Endodermal cell (in vitro differentiated cells): ENCODE data around the gene ARHGAP22. TPM values are rescaled to one million over a fixed set of nuclear protein-coding genes. Genes with fewer than 3 reads are reported as not detected.

Source experiments
- DNase-seq: peaks from one replicate; pipeline ENCODE4 v3.0.0-alpha.2; 2017
- H3K27ac ChIP-seq: 2 replicates; pipeline ENCODE4 v1.5.1; 2013; ENCODE audit warnings: mild to moderate bottlenecking, low read depth, low read length, moderate library complexity
- H3K27me3 ChIP-seq: 2 replicates; pipeline ENCODE4 v1.6.1; 2013; ENCODE audit warnings: mild to moderate bottlenecking, low read length, moderate library complexity; ENCODE audit not compliant: insufficient read depth, control insufficient read depth, poor library complexity, severe bottlenecking
- H3K36me3 ChIP-seq: 2 replicates; pipeline ENCODE4 v1.7.0; 2013; ENCODE audit warnings: mild to moderate bottlenecking, low read length, moderate library complexity; ENCODE audit not compliant: control insufficient read depth, insufficient read depth
- H3K4me1 ChIP-seq: one replicate; pipeline ENCODE4 v1.7.0; 2013; ENCODE audit warnings: low read length; ENCODE audit not compliant: control insufficient read depth, insufficient read depth
- H3K4me3 ChIP-seq: 2 replicates; pipeline ENCODE4 v1.5.1; 2013; ENCODE audit warnings: mild to moderate bottlenecking, low read length, moderate library complexity
- H3K9ac ChIP-seq: 2 replicates; pipeline ENCODE4 v1.6.1; 2013; ENCODE audit warnings: mild to moderate bottlenecking, low read length, moderate library complexity; ENCODE audit not compliant: poor library complexity, severe bottlenecking; ENCODE audit errors: extremely low read depth
- H3K9me3 ChIP-seq: 2 replicates; pipeline ENCODE4 v1.6.1; 2013; ENCODE audit warnings: mild to moderate bottlenecking, low read length, moderate library complexity; ENCODE audit not compliant: control insufficient read depth
- H3K27ac Mint-ChIP-seq: 2 replicates; pipeline ENCODE4 v1.8.0; 2020; ENCODE audit warnings: mixed read lengths
- H3K27me3 Mint-ChIP-seq: 2 replicates; pipeline ENCODE4 v1.8.0; 2021; ENCODE audit warnings: mild to moderate bottlenecking, mixed read lengths; ENCODE audit not compliant: insufficient read depth
- H3K36me3 Mint-ChIP-seq: 2 replicates; pipeline ENCODE4 v1.8.0; 2020; ENCODE audit warnings: low read depth, mixed read lengths
- H3K4me1 Mint-ChIP-seq: 2 replicates; pipeline ENCODE4 v1.8.0; 2020; ENCODE audit warnings: mixed read lengths
- H3K4me3 Mint-ChIP-seq: 2 replicates; pipeline ENCODE4 v1.8.0; 2020; ENCODE audit warnings: mild to moderate bottlenecking, moderate library complexity, mixed read lengths
- H3K9me3 Mint-ChIP-seq: 2 replicates; pipeline ENCODE4 v1.8.0; 2020; ENCODE audit warnings: mild to moderate bottlenecking, mixed read lengths
- CTCF ChIP-seq: fragments of 200-600 bp; sonication (generic); conservative IDR thresholded peaks from 2 replicates; pipeline ENCODE4 v1.5.0; 2021; ENCODE audit warnings: antibody characterized with exemption, mild to moderate bottlenecking
- WGBS, 2 experiments: methylation state at CpG; one replicate each; pipeline versions ENCODE4 v1.1.5 to v1.1.7; 2013; ENCODE audit warnings: missing lambda C conversion rate in 2 of 2, mixed read lengths in 1 of 2; ENCODE audit not compliant: insufficient coverage in 1 of 2, insufficient read length in 1 of 2; 5-methylcytosine and 5-hydroxymethylcytosine counted together
- total RNA-seq, 2 donors: library from RNA; stranded (reverse); fragmentation: NEBNext Ultra II Directional in 1 of 2; extraction: Animal tissue kit (Norgen Biotek cat#: 25700) in 1 of 2; gene quantifications; 2 replicates in 1 of 2; 3 replicates in 1 of 2; pipeline ENCODE4 v1.2.1, GENCODE V29; 2021

Gene ARHGAP22
- total RNA-seq, 2 donors from 2014 or later, result 10.3 to 14.1 TPM

- H3K27ac ChIP-seq, result no peak overlapping the region
- no peak for DNase-seq
- Mint-ChIP-seq H3K36me3 (peaks cover 5% of the 10 kb centered on the region), H3K27ac (no peak overlapping the region), H3K4me3 (no peak overlapping the region), H3K4me1 (peaks cover 40% of the 10 kb centered on the region), H3K9me3 (no peaks in the 10 kb centered on the region), H3K27me3 (no peaks in the 10 kb centered on the region)
- no peaks in the 10 kb centered on the region for H3K36me3 ChIP-seq
- no peak overlapping the region for H3K9ac ChIP-seq
- H3K9me3 ChIP-seq, result no peaks in the 10 kb centered on the region
- H3K4me3 ChIP-seq, result peak overlapping the region; percentile 61
- no CpG with 5 or more reads among the region's 1 CpG for WGBS, 2 experiments
- no peak for TF ChIP-seq CTCF
- peaks cover 31% of the 10 kb centered on the region for H3K4me1 ChIP-seq
- no peaks in the 10 kb centered on the region for H3K27me3 ChIP-seq
Measured at GRCh38 chr10:48400850-48401220, 204.0 kb downstream of the ARHGAP22 start.

GRCh38 chr10:48400129-48400849, 204.6 kb downstream of the ARHGAP22 start:
- H3K4me3 ChIP-seq, result peak overlapping the region; percentile 61
- no peak overlapping the region for H3K27ac ChIP-seq
- no peaks in the 10 kb centered on the region for H3K9me3 ChIP-seq
- no peaks in the 10 kb centered on the region for H3K27me3 Mint-ChIP-seq
- no peak for DNase-seq
- H3K4me3 Mint-ChIP-seq, result peak overlapping the region; percentile 17
- H3K36me3 ChIP-seq, result no peaks in the 10 kb centered on the region
- H3K4me1 ChIP-seq, result peaks cover 31% of the 10 kb centered on the region
- no peaks in the 10 kb centered on the region for H3K9me3 Mint-ChIP-seq
- no peaks in the 10 kb centered on the region for H3K27me3 ChIP-seq
- no peak overlapping the region for H3K9ac ChIP-seq
- TF ChIP-seq CTCF, result no peak
- 67 to 78% methylated on average over 2 to 3 of the region's 3 CpGs for WGBS, 2 experiments
- peaks cover 5% of the 10 kb centered on the region for H3K36me3 Mint-ChIP-seq
- peaks cover 38% of the 10 kb centered on the region for H3K4me1 Mint-ChIP-seq
- peak overlapping the region; percentile 91 for H3K27ac Mint-ChIP-seq

GRCh38 chr10:48399551-48399950, 205.3 kb downstream of the ARHGAP22 start:
- H3K27ac Mint-ChIP-seq, result peak overlapping the region; percentile 91
- no peaks in the 10 kb centered on the region for H3K9me3 Mint-ChIP-seq
- Histone ChIP-seq H3K9ac (peak overlapping the region; percentile 45), H3K27ac (peak overlapping the region; percentile 71), H3K4me1 (peaks cover 31% of the 10 kb centered on the region), H3K27me3 (no peaks in the 10 kb centered on the region), H3K4me3 (peak overlapping the region; percentile 61), H3K9me3 (no peaks in the 10 kb centered on the region), H3K36me3 (no peaks in the 10 kb centered on the region)
- H3K4me1 Mint-ChIP-seq, result peaks cover 38% of the 10 kb centered on the region
- 40% methylated on average over 1 of the region's 1 CpG; no CpG with 5 or more reads in 1 of the 2 experiments for WGBS, 2 experiments
- peaks cover 2% of the 10 kb centered on the region for H3K36me3 Mint-ChIP-seq
- peak overlapping the region; percentile 17 for H3K4me3 Mint-ChIP-seq
- TF ChIP-seq CTCF, result no peak
- no peaks in the 10 kb centered on the region for H3K27me3 Mint-ChIP-seq
- DNase-seq, result no peak
